Right lung (tissue), 5 donors: Measurements from ENCODE around the gene PLCG2. TPM values are rescaled to one million over a fixed set of nuclear protein-coding genes. Genes with fewer than 3 reads are reported as not detected.

Source experiments
- DNase-seq, 2 donors: peaks; one replicate each; pipeline ENCODE4 v3.0.0-alpha.2; 2013
- polyA plus RNA-seq, 5 donors: library from polyadenylated mRNA; unstranded; fragments of 120-200 nt; gene quantifications; one replicate each; pipeline versions ENCODE4 v1.2.1 to v1.2.3, GENCODE V29; 2013; ENCODE audit warnings: inconsistent platforms in 1 of 5, low replicate concordance in 1 of 5; ENCODE audit not compliant: insufficient read length in 5 of 5, insufficient read depth in 1 of 5

The PLCG2 gene
- polyA plus RNA-seq, 5 donors, result 6.5 to 10.8 (median 8.3) TPM

DNA sequence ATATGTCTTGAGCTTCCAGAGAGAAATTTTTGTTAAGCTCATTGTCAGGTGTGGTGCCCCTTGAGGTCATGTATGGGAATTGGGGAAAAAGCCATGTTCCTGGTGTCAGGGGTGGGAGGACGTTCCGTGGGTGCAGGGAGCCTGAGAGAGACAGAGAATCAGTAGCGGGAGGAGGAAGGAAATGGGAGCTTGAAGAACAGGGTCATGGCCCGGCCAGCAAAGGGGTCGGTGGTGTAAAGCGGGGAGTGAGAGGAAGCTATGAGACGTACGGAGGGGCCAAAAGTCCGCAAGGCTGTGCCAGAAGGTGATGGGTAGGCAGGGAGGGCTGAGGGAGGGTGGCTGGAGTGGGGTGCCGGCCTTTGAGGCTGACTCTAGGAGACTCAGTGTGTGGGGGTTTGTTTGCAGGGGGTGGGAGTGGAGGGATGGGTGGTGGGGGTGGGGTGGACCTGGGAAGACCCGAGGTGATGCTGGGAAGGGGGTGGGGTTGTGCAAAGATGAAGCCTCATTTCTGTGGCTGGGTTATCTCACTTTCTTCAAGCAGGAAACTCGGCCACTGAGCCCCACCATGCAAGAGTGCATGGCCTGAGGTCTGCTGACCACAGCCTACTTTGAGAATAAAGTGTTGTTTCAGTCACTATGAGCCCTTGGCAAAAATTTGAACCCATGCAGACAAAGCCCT is 63.6 kb downstream of the PLCG2 start:
- no peak for DNase-seq

DNA sequence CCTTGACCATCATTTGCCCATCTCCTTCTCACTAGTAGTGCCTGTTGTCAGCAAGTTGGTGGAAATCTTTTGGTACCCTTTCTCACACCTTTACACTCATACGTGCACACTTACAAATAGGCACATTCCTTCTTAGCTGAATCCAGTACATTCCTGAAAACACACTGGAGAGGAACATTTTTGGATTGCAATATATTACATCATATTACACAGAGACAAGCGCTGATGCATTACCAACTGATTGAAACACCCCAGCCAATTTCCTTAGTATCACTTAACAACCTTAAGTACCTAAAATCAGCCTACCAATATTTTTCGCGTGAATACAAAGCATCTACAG is 64.1 kb downstream of the PLCG2 start:
- DNase-seq, result no peak

DNA sequence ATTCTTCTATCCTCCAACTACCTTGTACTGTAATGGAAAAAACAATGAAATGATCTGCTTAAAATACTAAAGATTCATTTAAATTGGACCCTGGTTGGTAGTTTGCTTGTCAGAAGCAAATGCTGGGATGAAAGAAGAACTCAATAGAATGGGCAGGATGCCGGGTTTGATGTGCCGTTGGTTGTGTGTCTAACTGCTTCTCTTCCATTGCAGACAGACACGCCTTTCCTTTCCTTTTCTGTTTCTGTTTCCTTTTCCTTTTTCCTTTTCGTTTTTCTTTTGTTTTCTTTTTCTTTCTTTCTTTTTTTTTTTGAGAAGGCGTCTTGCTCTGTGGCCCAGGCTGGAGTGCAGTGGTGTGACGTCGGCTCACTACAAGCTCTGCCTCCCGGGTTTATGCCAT is 64.6 kb downstream of the PLCG2 start:
- DNase-seq, result no peak

DNA sequence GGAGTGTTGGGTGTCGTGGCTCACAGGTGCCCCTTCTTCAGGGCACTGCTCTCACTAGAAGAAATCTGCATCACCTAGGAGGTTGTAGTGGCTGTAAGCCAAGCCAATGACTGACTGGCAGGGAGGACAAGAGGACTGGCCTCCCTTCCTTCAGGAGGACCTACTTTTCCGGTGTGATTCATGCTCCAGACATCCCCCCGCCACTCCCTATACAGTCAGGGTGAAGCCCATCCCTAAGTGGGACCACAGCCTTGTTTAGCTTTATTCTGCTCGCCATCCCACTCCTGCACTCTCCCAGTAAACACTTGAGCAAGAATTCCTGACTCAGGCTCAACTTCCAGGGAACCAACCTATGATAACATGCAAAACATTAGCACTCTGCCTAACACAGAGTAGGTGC is 67.0 kb downstream of the PLCG2 start:
- no peak for DNase-seq

DNA sequence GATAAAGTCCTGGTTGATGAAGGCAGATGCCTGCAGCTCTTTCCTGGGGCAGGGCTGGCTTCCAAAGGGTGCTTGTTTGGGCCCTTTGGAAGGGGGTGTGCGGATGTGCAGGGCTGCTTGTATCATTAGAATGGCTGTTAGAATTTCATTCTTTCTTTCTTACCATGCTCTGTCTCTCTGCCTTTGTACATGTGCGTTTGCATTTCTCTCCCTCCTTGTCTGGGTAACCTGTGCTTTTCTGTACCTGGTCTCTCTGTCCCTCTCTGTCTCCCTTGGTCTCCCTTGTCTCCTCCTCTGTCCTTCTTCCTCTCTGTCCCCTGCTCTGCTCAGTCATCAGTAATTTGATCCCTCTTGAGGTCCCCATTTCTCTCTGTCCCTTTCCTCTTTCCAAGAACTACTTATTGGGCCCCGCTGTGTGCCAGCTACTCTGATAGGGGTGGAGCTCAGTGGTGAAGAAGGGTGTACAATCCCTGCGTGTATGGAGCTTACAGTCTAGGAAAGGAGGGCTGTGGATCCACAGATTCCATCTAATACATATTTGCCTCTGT is 69.3 kb downstream of the PLCG2 start:
- DNase-seq, result no peak

DNA sequence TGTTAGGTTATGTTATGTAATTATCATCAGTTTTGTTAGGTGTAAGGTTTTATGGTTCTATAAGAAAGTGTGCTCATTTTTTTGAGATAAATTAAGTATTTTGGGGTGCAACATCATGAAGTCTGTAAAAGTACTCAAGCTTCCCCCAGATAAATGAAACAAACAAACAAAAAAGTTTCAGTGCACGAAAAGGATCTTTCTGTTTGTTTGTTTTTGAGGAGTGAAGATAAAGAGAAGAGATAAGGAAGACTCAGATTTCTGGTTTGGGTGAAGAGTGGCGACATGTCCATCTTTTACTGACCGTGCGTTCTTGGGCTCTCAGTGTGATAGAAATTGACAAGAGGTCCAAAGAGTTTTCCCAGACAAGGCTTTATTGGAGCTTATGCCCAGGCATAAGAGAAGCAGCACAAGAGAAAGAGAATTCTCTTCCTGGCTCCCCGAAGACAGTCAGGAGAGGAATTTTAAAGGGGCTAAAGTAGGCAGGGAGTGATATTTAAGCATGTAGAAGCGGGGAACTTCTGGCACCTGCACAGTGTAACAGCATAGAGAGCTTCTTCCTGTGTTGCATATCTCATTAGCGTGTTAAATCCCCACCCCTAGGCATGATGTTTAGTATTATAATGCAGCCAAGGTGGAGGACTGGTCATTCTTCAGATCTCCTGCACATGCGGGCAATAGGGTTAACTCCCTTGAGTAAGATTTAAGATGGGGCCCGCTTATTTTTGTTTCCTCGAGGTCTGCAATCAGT is 71.3 kb downstream of the PLCG2 start:
- no peak for DNase-seq

DNA sequence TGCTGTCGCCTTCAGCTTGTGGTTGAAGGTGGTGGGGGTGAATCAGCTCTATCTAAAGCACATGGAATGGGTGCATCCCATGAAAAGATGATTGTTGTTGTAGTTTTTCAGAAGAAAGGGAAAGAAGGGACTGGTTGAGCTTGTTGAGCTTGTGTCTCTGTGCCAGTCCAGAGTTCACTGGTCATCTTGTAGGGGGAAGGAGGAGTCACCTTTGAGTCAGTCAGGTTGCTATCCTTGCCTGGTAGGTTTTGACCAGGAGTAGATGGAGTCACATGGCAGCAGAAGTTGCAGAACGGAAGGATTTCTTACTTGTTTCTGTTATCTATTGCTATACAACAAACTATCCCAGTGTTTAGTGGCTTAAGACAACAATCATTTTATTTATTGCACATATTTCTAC is 73.3 kb downstream of the PLCG2 start:
- no peak for DNase-seq

DNA sequence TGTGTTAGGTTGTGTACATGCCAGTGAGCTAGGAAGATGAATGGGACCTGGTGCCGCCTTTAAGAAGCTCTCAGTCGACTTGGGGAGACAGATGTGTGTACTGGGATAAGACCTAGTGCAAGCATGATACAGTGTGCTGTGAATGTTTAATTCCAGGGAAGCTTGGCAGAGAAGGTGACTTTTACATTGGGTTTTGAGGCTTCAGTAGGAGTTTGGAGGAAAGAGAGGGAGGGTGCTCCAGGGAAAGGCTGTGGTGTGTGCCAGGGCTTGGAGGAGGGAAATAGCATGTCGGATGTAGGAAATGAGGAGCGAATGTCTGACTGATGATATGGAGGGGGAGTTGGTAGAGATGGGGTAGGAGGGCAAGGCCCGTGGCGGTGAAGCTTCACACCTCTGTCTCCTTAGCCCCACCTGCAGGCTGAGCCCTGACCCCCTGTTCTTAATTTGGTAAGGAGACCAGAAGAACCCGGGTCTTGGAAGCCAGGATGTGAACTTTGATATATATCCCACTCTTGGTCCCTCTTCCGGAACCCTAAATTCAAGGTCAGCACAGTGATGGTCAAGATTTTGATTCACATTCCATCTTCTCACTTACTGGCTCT is 76.6 kb downstream of the PLCG2 start:
- no peak for DNase-seq

DNA sequence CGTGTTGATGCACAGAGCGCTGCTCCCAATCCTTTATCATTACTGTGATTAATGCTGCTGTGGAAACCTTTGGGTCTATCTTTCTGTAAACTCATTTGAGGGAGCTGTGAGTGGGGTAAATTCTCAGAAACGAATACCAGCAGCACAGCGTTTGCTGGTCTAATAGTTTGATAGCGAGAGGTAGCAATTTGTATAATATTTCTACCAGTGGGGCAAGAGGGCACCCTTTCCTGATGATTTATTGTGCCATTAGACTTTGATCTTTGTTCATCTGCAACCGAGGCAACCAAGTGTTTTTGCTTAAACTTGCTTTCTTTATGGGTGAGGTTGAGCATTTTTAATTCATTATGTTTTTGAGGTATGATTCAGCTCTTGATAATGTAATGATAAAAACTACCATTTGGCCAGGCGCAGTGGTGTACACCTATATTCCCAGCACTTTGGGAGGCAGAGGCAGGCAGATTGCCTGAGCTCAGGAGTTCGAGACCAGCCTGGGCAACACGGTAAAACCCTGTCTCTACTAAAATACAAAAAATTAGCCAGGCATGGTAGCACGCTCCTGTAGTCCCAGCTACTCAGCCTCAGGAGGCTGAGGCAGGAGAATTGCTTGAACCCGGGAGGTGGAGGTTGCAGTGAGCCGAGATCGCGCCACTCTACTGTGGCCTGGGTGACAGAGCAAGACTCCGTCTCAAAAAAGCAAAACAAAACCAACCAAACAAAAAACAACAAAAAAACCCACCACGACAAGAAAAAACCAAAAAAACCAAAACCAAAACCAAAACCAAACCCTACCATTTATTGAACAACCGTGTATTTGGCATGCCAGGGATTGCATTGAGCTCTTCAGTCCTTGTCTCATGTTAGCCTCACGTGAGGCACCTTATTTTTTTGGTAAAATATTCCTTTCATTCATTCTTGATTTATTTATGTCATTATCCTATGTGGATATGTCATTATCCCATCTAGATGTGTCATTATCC is 81.5 kb downstream of the PLCG2 start:
- no peak for DNase-seq

DNA sequence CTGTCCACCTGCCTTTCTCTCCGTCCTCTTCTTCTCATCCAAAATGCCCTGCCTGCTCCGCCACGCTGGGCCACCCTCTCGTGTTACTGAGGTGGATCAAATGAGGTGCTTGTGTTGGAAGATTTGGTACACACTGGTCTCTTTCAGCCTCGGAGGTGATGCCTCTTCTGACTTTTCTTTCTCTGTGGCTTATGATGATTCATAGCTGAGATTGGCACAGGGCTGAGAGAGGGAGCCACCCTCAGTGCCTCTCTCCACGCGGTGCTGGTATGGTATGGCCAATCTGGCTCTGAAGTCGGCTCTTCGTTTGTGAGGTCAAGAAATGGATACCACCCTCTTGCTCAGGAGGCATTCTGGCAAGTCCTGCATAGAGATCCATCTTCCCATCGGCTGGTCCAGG is 82.4 kb downstream of the PLCG2 start:
- no peak for DNase-seq

DNA sequence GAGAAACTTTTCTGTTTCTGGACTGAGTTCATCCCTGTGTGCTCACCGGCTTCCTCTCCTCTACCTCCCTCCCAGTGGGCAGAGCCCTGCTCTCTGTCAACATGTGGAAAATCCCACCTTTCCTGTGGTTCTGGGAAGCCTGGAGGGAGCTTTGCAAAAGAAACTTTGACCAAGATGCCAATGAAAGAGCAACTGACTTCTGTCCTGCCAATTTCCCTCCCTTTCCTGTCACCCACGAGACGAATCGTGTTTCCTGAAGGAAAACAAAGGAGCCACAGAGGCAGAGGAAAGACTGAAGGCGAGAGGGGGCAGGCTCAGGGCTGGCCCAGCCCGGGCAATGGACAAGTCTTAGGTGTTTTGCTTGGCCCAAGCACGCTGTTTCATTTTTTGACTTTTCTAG is 82.8 kb downstream of the PLCG2 start:
- no peak for DNase-seq

DNA sequence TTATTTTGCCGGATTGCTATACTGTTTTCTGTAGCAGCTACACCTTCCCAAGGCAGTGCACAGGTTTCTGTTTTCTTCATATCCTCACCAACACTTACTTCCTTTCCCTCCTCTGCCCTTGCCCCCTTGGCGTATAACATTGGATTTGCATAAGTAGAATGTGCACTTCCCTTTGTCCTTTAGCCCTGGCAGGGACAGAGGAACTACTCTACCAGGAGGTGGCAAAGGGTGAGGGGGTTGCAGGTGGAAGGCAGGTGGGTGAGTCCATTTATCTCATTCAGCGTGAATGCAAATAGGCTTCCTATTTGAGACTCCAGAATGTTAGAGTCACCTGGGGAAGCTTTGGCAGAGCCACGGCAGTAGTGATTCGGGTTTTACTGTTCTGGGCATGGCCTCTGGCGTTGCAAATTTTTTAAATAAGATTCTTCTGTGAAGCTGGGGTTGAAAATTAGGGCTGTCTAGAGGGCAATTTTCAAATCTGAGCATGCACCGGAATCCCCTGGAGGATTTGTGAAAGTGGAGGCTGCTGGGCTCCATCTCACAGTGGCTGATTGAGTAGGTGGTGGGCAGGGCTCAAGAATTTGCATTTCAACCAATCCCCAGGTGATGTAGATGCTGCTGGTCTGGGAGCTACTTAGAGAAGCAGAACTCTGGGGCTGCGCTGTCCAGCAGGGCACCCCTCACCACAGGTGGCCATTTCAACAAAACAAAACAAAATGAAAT is 84.7 kb downstream of the PLCG2 start:
- no peak for DNase-seq

DNA sequence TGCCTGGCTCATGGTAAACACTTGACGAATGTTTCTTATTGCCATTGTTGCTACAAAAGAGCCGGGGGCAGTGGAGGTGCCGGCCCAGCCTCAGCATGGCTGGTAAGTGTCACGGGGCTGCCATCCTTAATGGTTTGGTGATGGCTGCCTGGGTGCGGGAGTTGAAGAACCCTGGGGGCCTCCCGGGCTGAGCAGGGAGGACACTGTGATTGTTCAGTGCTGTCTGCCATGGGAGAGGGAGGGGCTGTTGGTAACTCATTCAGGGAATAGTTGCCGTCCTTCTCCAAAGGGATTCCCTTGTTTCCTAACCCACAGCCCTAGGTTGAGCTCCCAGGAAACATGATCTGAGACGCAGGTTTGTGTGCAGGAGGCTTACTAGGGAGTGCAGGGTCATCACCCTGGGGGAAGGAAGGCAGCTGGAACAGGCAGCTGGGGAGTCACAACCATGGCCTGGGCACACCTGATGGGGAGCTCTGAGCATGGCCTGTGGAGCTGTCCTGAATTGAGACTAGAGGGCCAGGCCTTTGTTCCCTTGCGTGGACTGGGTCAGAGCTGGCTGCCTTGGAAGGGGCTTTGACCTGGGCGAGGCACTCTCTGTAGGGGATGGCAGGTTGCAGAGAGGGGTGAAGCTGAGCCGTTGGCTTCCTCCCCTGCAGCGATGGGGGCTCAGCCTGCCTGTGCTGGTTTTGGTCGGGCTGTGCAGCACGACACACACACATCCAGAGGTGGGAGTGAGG is 85.7 kb downstream of the PLCG2 start:
- DNase-seq, result no peak

DNA sequence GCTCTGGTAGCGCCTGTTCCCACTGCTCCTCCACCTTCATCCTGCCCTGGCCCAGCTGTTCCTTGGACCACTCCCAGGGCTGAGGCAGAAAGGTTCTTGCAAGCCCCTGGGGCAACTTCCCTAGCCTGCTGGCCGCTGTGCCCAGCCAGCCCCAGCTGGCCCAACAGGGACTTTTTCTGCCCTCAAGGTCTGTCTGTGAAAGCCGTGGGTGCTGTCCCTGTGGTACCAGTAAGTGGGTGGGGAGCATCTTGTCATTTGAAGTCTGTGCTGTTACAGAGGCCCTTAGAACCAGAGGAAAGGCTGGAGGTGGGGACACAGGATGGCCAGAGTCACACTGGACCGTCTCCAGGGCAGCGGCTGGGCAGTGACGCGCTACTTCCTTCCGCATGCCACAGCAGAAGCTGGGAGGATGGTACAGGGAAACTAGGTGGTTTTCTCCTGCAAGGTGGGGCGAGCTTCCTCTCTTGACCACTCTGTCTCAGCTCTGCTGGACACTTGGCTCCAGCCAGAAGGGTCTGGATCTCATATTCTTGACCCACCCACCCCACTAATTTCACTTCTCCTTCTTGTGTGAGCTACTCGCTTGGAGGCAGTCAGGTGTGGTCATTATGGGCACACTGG is 87.8 kb downstream of the PLCG2 start:
- DNase-seq, result peak in 1 of 2 donors; percentile 31

DNA sequence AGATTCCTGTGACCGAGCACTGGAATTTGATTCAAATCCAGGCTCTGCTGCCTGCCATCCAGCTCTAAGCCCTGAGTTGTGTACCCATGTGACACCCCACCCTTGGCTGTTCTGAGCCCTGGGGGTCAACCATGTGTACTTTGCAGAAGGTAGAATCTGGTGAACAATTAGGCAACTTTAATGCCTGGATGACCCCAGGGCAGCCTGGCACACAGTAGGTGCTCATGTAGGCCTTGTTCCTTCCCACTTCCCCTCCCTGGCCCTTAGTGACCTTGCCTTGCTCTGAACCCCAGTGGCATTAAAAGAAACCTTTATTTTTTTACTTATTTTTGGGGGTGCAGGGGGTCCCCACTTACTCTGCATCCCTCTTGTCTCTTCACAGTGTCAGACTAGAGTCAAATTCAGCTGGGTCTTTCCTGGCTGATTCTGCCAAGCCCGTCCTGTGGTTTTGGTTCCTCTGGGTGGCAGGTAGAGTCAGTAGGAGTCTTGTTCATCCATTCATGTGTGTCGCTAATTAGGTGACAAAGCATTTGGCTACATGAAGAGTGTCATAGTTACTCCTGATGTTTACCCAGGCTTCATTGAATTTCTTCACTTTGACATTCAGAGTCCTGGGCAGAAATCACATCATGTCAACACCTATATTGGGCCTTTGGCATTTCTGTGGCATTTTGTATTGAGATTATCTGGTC is 89.1 kb downstream of the PLCG2 start:
- no peak for DNase-seq

DNA sequence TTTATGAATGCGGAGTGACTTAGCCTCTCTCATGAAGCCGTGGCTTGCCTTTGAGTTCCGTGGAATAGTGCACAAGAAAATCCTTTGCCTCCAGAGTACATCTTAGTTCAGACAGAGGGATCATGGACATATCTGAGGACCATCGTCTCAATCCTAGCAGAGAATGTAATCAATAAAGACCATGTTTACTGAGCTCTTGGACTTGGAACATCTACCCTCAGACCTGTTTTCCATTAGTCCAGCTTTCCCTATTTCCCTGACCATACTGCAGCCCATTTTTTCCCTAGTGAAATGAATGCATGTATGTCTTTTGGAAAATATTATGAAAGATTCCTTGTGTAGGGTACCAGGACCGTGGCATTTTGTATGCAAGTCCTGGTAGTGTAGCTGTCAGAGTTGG is 90.2 kb downstream of the PLCG2 start:
- no peak for DNase-seq

DNA sequence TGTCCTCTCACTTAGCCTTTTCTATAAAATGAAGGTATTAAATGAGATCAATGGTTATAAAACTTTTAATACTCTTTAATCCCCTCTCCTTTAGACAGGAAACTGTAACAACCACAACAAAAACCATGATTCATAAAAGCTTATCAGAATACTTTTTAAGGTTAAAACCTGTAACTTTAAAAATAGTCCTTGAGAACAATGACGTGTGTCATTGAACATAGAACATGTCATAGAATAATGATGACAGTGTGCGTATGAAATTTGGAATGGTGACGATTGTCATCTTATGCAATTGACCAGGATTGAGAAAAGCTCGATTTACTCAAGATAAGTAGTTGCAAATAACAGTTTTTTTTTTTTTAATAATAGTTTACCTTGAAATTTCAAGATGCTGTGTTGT is 94.1 kb downstream of the PLCG2 start:
- DNase-seq, result no peak

DNA sequence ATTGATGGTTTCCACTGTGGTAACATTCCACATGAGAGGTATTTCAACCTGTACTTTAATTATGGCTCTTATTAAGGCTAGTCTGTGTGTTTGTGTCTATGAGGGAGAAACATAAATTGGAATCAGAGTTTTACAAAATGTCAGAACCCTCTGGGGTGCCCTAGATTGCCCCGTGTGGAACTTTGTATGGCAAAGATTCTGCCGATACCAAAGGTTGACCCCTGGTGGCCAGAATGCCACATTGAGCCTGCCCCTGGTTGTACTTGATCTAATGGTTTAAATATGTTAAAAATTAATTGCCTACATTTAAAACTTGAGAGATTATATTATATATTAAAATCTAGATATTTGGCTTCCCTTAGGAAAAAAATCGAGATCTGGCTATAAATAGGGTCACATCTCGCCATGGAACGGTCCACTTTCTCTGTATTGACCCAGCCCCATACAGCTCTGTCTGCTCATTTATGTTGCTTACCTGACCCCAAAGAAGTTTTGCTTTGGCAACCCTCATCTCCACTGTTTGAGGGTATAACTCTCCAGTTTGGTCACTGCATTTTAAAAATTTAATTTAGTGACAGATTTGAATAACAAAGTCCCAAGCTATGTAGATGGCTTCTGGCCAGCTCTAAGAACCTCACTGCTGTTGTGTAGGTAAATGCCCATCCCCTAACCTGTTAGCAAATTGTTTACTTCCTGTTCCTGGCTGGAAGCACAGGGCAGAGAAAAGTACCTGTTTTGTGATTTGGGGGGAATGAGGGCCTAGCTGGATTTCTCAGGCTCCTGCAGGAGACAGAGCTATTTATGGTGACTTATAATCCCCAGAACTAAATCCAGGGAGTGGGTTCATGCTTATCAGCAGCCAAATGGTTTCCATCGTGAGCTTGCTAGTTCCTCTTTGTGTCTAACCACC is 95.0 kb downstream of the PLCG2 start:
- DNase-seq, result peak in 1 of 2 donors; percentile 25
